ENCODE measurements around the gene IL16.

Gene IL16

GRCh38 chr15:81168644-81169043 lies 28.0 kb upstream of the IL16 start:
- H3K27me3 ChIP-seq (ENCODE audit: insufficient read depth, low read depth, severe bottlenecking): no peaks in the 10 kb centered on the region
- H3K27ac ChIP-seq: no peak overlapping the region

GRCh38 chr15:81170511-81170910 lies 26.2 kb upstream of the IL16 start:
- no peak overlapping the region for H3K4me3 ChIP-seq (ENCODE audit: low read depth, low read length)
- no peaks in the 10 kb centered on the region for H3K27me3 ChIP-seq (ENCODE audit: insufficient read depth, low read depth, severe bottlenecking)
- DNase-seq: no peak
- no peaks in the 10 kb centered on the region for H3K9me3 ChIP-seq (ENCODE audit: severe bottlenecking)
- H3K36me3 ChIP-seq: no peaks in the 10 kb centered on the region
- TF ChIP-seq, protein P1, sequence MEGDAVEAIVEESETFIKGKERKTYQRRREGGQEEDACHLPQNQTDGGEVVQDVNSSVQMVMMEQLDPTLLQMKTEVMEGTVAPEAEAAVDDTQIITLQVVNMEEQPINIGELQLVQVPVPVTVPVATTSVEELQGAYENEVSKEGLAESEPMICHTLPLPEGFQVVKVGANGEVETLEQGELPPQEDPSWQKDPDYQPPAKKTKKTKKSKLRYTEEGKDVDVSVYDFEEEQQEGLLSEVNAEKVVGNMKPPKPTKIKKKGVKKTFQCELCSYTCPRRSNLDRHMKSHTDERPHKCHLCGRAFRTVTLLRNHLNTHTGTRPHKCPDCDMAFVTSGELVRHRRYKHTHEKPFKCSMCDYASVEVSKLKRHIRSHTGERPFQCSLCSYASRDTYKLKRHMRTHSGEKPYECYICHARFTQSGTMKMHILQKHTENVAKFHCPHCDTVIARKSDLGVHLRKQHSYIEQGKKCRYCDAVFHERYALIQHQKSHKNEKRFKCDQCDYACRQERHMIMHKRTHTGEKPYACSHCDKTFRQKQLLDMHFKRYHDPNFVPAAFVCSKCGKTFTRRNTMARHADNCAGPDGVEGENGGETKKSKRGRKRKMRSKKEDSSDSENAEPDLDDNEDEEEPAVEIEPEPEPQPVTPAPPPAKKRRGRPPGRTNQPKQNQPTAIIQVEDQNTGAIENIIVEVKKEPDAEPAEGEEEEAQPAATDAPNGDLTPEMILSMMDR (IDR thresholded peaks at IDR 0.05; ENCODE audit: low read depth, low read length): no peak
- no peak overlapping the region for H3K27ac ChIP-seq

More at GRCh38 chr15:81168644-81169043, 28.0 kb upstream of the IL16 start:
- no peak overlapping the region for H3K4me3 ChIP-seq (ENCODE audit: low read depth, low read length)
- H3K9me3 ChIP-seq (ENCODE audit: severe bottlenecking): no peaks in the 10 kb centered on the region
- TF ChIP-seq, protein P1 (IDR thresholded peaks at IDR 0.05; ENCODE audit: low read depth, low read length): no peak
- no peaks in the 10 kb centered on the region for H3K36me3 ChIP-seq
- DNase-seq: no peak

GRCh38 chr15:81171286-81171685 lies 25.4 kb upstream of the IL16 start:
- Histone ChIP-seq H3K27me3 (ENCODE audit: insufficient read depth, low read depth, severe bottlenecking) (no peaks in the 10 kb centered on the region), H3K9me3 (ENCODE audit: severe bottlenecking) (no peaks in the 10 kb centered on the region), H3K27ac (no peak overlapping the region), H3K36me3 (no peaks in the 10 kb centered on the region), H3K4me3 (ENCODE audit: low read depth, low read length) (no peak overlapping the region)
- DNase-seq: no peak
- TF ChIP-seq, protein P1 (IDR thresholded peaks at IDR 0.05; ENCODE audit: low read depth, low read length): no peak

GRCh38 chr15:81174125-81174791 lies 22.4 kb upstream of the IL16 start:
- Histone ChIP-seq H3K9me3 (ENCODE audit: severe bottlenecking) (no peaks in the 10 kb centered on the region), H3K4me3 (ENCODE audit: low read depth, low read length) (no peak overlapping the region), H3K27ac (no peak overlapping the region), H3K36me3 (no peaks in the 10 kb centered on the region), H3K27me3 (ENCODE audit: insufficient read depth, low read depth, severe bottlenecking) (no peaks in the 10 kb centered on the region)
- no peak for DNase-seq
- TF ChIP-seq, protein P1 (IDR thresholded peaks at IDR 0.05; ENCODE audit: low read depth, low read length): no peak

DNA sequence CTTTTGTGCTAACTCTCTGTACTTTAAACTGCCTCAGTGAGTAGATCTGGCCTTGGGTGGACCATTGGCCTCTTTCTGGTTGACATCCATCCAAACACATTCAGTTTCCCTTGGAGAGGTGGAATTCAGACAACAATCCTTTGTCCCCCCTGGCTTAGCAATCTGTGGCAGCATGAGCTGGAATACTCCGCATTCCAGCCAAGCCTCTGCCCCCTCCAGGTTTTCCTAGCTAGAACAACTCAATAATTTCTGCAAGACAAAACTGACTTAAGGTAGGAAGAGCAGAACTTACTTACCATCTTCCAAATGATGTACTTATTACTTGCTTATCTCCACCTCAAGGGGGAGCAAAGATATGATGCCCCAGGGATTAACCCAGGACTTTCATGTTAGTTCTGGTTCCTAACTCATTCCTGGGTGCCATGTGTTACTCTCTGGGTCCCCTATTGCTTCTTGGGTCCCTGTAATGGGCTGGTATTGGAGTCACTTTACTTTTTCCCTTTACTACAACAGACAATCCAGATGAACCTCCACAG lies 21.8 kb upstream of the IL16 start:
- no peak overlapping the region for H3K27ac ChIP-seq
- TF ChIP-seq, protein P1 (IDR thresholded peaks at IDR 0.05; ENCODE audit: low read depth, low read length): no peak
- H3K9me3 ChIP-seq (ENCODE audit: severe bottlenecking): no peaks in the 10 kb centered on the region
- H3K36me3 ChIP-seq: no peaks in the 10 kb centered on the region
- DNase-seq: no peak
- H3K27me3 ChIP-seq (ENCODE audit: insufficient read depth, low read depth, severe bottlenecking): no peaks in the 10 kb centered on the region
- no peak overlapping the region for H3K4me3 ChIP-seq (ENCODE audit: low read depth, low read length)

DNA sequence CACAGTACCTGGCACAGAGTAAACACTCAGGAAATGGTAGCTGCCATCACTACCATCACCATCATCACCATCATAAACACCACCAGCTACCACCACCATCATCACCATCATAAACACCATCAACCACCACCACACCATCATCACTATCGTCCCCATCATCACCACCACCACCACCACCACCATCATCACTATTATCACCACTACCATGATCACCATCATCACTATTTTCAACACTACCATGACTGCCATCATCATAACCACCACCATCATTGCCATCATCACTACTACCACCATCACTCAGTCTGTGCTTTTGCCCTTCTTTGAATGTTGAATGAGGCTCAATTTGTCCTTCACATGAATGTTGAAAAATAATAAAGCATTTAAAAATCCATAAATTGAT lies 21.2 kb upstream of the IL16 start:
- H3K27me3 ChIP-seq (ENCODE audit: insufficient read depth, low read depth, severe bottlenecking): no peaks in the 10 kb centered on the region
- H3K9me3 ChIP-seq (ENCODE audit: severe bottlenecking): no peaks in the 10 kb centered on the region
- no peaks in the 10 kb centered on the region for H3K36me3 ChIP-seq
- no peak for DNase-seq
- no peak overlapping the region for H3K27ac ChIP-seq
- H3K4me3 ChIP-seq (ENCODE audit: low read depth, low read length): no peak overlapping the region
- TF ChIP-seq, protein P1 (IDR thresholded peaks at IDR 0.05; ENCODE audit: low read depth, low read length): no peak

Data from WERI-Rb-1 (cell line).